Erythroblast (primary cell): ENCODE measurements around the gene ELAC2.

Experiments
- DNase-seq, 2 experiments: peaks; one replicate each; lab custom pipeline; 2025; lab: John Stamatoyannopoulos, UW
- GATA1 ChIP-seq: IDR thresholded peaks from 2 replicates; pipeline ENCODE4 v1.6.1; 2011; ENCODE audit warnings: low read depth, mild to moderate bottlenecking, control low read depth, low read length, moderate library complexity
- POLR2A ChIP-seq: IDR thresholded peaks from 2 replicates; pipeline ENCODE4 v1.6.1; 2011; ENCODE audit warnings: mild to moderate bottlenecking, low read length

The ELAC2 gene

GRCh38 chr17:13003454-13003851 is 14.4 kb downstream of the ELAC2 start:
- no peak for DNase-seq
- TF ChIP-seq POLR2A, result no peak

- no peak for TF ChIP-seq POLR2A
- no peak for TF ChIP-seq GATA1
- peak; percentile 35 to 71 for DNase-seq
These were observed 14.9 kb downstream of the ELAC2 start for GRCh38 chr17:13002761-13003453.

DNA sequence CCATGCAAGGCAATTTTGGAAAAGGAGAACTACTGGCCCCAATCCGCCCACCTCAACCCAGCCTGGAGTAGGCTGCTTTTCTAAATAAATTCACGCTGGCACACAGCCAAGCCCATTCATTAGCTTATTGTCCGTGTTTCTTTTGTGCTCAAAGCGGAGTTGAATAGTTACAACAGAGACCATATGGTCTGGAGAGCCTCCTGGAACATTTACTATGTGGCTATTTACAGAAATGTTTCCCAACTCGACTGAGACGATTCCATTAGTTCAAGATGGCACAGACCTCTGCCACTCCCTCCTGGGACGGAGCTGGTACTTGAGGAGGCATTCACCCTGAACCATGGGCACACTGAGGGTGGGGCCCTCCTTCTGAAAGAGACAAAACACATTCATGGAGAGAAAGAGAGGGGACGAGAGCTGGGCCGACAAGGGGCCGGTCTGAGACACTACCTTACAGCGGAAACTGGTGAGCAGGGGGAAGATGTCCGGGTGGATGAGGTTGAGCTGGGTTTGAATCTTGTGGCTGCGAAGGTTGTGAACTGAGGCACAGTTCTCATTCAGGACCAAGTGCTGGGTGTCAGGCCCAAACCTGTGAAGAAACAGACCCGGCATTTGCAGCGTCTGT is 15.7 kb downstream of the ELAC2 start:
- TF ChIP-seq POLR2A (no peak), GATA1 (no peak)
- no peak for DNase-seq

- no peak for TF ChIP-seq POLR2A
- TF ChIP-seq GATA1, result no peak
- no peak for DNase-seq
These were observed 17.3 kb downstream of the ELAC2 start for GRCh38 chr17:13000561-13000960.

DNA sequence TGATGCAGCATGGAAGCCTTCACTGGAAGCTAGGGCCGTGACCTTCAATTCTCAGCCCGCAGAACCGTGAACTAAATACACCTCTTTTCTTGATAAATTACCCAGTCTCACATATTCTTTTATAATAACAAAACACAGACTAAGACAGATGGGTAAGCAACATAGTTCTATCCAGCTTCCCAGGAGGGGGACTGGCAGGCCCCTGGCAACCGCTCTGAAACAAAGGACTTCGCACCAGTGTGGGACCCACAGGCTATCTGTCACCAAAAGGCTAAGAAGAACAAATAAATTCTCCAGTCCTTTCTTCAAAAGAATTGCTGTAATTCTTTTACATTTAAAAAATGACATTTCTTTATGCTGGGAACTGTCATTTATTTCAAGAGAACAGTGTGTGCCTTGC is 19.0 kb downstream of the ELAC2 start:
- no peak for DNase-seq
- TF ChIP-seq POLR2A (no peak), GATA1 (no peak)

- no peak for DNase-seq
- no peak for TF ChIP-seq POLR2A
- TF ChIP-seq GATA1, result no peak
These were observed 19.4 kb downstream of the ELAC2 start for GRCh38 chr17:12998461-12998860.

- DNase-seq, result no peak
- no peak for TF ChIP-seq GATA1
- TF ChIP-seq POLR2A, result no peak
These were observed 20.9 kb downstream of the ELAC2 start for GRCh38 chr17:12996941-12997340.

GRCh38 chr17:12996357-12996756 is 21.5 kb downstream of the ELAC2 start:
- TF ChIP-seq POLR2A (no peak), GATA1 (no peak)
- DNase-seq, result no peak

GRCh38 chr17:12995896-12996295 is 21.9 kb downstream of the ELAC2 start:
- TF ChIP-seq GATA1 (no peak), POLR2A (no peak)
- DNase-seq, result no peak

- DNase-seq, result no peak
- TF ChIP-seq POLR2A (no peak), GATA1 (no peak)
These were observed 22.5 kb downstream of the ELAC2 start for GRCh38 chr17:12995106-12995895.

GRCh38 chr17:12994341-12995074 is 23.3 kb downstream of the ELAC2 start:
- DNase-seq, result no peak
- no peak for TF ChIP-seq POLR2A
- no peak for TF ChIP-seq GATA1

DNA sequence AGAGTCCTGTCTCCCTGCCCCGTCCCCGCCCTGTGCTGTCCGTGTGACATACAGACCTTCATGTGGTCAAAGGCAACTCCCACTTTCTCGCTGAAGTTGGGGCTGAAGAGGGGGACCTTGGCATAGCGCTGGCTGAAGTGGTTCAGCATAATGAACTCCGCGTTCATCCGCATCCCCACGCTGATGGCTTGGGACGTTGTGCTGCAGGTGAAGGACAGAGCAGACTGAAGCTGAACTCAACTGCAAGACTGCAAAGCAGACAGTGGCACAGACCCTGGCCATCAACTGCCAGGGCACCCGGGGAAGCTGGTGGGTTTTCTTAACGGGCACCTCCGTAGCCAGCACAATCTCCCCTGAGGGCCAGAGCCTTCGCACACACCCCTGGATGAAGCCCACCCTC is 24.2 kb downstream of the ELAC2 start:
- no peak for DNase-seq
- TF ChIP-seq GATA1 (no peak), POLR2A (no peak)

DNA sequence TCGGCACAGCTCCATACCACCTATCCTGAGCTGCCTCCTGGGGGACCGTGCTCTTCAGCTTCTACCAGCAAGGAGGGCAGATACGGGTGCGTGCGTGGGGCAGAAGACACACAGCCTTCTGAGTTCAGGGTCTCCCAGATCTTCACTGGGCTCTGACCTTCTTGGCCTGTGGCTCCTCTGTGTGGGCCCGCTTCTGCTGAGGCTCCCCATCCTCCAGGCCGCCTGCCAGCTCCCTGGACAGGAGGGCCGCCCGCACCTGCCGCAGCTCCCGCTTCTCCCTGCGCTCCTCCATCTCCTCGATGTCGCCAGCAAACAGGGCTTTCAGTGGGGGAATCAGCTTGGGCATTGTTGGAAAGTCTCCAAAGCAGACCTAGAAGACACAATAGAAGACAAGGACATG is 25.2 kb downstream of the ELAC2 start:
- no peak for TF ChIP-seq GATA1
- no peak for TF ChIP-seq POLR2A

DNA sequence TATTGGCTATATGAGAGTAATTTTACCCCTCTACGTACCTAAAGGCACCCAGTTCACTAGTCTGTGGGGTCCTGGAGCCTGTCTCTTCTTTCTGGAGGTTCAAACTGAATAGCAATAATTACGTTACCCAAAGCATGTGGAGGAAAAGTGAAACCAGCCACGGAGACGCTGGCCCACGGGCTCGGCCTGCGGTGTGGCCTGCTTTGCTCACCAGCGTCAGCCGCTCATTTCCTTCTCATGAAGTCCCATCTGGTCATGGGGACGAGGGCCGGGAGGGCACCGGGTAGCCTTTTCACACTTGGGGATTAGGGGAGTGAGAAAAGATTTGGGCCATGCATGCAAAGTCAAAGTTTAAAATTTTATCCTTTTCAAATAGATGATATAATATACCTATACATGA is 26.9 kb downstream of the ELAC2 start:
- TF ChIP-seq GATA1 (no peak), POLR2A (no peak)
- DNase-seq, result no peak

More for the DNA sequence above, 25.2 kb downstream of the ELAC2 start:
- no peak for DNase-seq

DNA sequence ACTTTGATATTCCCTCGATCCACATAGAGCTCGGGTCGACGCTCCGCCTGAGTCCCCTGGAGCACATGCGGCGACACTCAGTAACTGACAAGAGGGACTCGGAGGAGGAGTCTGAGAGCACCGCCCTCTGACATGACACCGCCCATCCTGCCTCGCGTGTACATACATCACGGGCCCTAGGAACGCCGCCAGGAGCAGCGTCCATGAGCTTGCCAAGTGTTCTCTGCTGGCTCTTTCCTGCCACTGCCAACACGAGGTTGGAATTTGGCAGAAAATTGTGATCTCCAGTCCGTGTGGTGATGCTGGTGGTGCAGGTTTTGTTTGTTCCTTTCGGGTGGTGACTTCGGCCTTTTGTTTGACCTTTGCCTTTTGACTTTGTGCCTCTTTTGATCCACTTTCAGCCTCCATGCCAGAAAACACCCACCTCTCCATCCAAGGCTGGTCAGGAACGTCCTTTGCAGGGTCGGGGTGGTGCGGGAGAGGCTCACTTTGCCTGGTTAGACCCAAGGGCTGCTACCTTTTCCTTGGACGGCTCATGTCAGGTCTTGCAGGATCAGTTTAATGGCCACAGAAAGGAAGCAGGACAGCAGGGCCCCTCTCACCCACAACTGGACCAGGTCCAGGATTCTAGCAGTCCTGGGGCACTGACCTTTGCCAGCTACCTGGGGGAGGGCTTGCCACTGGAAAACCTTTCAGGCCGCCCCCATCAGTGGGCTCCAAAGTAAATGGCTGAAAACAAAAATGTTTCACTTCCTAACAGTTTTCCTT is 27.6 kb downstream of the ELAC2 start:
- DNase-seq, result no peak
- TF ChIP-seq GATA1, result no peak
- no peak for TF ChIP-seq POLR2A
